GM23248 (cell line): ENCODE results near the gene MGAT3.

Source experiments
- EZH2 ChIP-seq: fragments of 200-600 bp; sonication (generic); IDR thresholded peaks from 2 replicates; pipeline ENCODE4 v1.6.1; 2018; ENCODE audit warnings: antibody characterized with exemption, mild to moderate bottlenecking; ENCODE audit not compliant: insufficient read depth, poor library complexity, severe bottlenecking
- EZH2phosphoT487 ChIP-seq: fragments of 200-600 bp; sonication (generic); IDR thresholded peaks from 2 replicates; pipeline ENCODE4 v1.6.1; 2018; ENCODE audit warnings: antibody characterized with exemption, moderate library complexity, mild to moderate bottlenecking, low read depth; ENCODE audit not compliant: insufficient read depth

GRCh38 chr22:39498802-39499201, 42.0 kb downstream of the MGAT3 start:
- no peak for TF ChIP-seq EZH2
- no peak for TF ChIP-seq EZH2phosphoT487
